AG20443 (cell line): ENCODE results near the gene SGPP2.

Experiments used
- DNase-seq: peaks from one replicate; pipeline ENCODE4 v3.0.0; 2012; ENCODE audit warnings: low spot score, mixed read lengths

The SGPP2 gene

GRCh38 chr2:222470802-222471468 lies 46.6 kb downstream of the SGPP2 start:
- DNase-seq, result no peak

DNA sequence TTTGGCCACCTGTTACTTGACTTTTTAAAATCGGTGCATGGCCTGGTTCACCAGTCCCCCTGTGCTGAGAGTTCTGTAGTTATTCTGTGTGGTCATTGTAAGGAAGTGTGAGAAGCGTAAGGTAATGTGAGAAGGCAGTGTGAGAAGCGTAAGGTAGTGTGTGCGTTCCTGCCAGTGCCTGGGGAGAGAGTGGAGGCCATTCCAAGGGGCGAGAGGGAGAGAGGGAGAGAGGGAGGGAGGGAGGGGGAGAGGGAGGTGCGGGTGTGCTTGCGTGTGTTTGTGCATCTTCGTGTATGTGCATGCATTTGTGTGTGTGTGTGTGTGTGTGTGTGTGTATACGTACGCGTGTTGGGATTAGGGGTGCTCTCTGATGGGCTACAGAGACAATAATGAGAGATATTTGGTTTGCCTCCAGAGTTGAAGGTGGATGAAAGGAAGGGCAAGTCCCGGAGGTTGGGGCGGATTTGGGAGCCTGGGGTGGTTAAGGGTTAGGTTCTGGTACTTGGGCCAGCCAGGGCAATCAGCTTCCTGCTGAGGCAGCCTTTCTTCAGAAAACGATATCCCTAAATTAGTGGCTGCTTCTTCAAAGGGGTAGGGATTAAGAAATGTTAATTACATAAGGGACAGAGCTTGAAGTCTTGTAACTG lies 53.7 kb downstream of the SGPP2 start:
- no peak for DNase-seq

- no peak for DNase-seq
Measured at GRCh38 chr2:222479859-222480258, 55.5 kb downstream of the SGPP2 start.

DNA sequence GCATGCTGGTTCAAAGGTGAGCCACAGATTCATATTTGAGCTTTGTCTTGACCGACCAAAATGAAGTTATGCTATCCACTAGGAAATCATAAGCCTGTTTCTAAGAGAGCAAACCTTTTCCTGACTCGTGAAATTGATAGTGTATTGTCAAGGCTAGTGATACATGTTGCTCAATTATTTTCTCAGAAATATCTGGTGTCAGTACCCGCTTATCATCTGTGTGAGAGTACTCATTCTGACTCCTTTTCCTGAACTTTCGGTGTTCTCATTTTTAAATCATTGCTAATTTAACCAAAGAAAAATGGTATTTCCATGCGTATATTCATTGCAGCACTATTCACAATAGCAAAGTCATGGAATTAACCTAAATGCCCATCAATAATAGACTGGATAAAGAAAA lies 56.2 kb downstream of the SGPP2 start:
- DNase-seq, result no peak

- DNase-seq, result no peak
Measured at GRCh38 chr2:222481941-222482340, 57.6 kb downstream of the SGPP2 start.

- DNase-seq, result no peak
Measured at GRCh38 chr2:222483513-222484039, 59.2 kb downstream of the SGPP2 start.

GRCh38 chr2:222485367-222486211 lies 61.2 kb downstream of the SGPP2 start:
- no peak for DNase-seq

GRCh38 chr2:222490131-222490530 lies 65.8 kb downstream of the SGPP2 start:
- DNase-seq, result no peak

DNA sequence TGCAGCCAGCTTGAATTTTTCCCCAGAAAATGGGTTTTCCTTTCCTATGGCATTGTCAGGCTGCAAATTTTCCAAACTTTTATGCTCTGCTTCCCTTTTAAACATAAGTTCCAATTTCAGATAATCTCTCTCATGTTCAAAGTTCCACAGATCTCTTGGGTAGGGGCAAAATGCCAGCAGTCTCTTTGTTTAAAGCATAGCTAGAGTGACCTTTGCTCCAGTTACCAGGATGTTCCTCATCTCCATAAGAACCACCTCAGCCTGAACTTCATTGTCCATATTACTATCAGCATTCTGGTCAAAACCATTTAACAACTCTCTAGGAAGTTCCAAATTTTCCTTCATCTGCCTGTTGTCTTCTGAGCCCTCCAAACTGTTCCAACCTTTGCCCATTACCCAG lies 68.3 kb downstream of the SGPP2 start:
- DNase-seq, result no peak

DNA sequence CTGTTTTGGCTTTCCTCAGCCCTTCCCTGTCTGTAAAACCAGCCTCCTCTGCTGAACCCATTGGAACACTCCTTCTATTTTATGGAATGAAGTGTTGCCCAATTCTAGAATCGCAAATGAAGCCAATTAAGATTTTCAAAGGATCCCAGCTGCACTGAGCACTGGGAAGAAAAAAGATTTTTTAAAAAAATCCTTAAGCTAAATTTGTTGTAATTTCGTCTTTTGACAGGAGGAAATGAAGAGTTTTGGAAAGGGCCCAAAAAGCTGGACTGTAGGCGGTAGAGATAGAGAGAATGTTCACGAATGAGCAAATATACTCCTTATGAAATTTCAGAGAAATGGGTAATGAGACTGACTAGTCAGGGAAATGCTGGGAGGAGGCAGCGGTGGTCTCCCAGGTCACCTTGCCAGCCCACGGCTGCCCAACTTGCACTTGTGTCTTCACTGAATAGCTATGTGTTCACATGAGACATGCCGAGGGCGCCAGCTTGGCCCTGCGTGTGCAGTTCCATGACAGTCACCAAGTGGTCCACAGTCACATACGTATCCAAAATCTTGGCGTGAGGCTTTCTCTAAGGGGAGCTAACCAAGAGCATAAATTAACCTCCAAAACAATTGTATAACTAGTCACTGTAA lies 69.9 kb downstream of the SGPP2 start:
- no peak for DNase-seq

DNA sequence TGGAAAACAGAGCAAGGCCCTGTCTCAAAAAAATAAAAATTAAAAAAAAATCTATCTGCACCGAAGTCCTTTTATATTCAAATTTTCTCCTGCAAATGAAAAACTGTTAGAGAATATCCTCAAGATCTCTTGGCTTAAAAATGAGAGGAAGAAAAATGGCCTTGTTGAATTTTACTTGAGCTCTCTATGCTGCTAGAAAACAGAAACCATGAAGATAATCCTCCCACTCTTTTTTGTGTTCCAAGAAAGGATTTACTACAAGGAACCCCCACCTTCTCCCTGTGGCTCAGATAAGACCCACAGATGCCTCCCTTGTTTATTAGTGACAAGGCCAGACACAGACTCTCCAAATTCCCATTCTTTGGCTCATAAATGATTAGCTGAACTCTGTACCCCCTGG lies 71.0 kb downstream of the SGPP2 start:
- DNase-seq, result no peak

DNA sequence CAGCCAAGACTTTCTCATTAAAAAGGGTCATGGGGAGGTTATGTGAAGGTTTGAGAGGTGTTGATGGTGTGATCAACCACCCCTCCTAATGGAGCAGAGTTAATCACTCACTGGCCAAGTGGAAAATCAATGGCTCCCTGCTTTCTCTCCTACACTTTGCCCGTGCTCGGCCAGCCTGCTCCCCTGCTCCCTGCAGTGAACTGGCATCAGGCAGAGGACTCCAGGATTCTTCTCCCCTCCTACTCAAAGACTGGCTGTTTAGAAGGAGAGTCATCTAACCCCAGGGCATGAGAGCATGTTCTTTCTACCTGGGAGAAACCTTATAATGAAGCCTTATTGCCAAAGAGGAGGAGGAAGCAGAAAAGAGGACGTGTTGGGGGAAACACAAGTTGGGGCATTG lies 74.9 kb downstream of the SGPP2 start:
- no peak for DNase-seq

GRCh38 chr2:222504191-222504590 lies 79.8 kb downstream of the SGPP2 start:
- no peak for DNase-seq

DNA sequence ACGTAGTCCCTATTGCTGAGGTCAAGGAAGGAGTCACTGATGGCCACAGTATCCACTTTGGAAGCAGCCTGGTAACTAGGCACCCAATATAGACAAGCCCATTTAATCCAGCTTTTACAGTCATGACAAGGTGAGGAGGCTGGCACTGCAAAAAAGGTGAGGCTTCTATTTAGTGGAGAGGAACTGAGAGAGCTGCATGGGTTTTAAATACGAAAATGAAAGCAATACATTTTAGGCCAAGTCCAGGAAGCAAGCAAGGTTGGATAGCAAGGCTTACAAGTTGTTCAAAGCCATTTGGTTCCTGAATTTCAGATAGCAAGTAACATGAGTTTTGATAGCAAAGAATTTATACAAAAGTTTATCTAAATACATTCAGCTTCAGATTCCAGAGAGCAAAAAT lies 80.4 kb downstream of the SGPP2 start:
- DNase-seq, result no peak

- DNase-seq, result no peak
Measured at GRCh38 chr2:222506230-222506935, 82.0 kb downstream of the SGPP2 start.

- no peak for DNase-seq
Measured at GRCh38 chr2:222514901-222515300, 90.6 kb downstream of the SGPP2 start.

GRCh38 chr2:222518570-222519381 lies 94.4 kb downstream of the SGPP2 start:
- peak; percentile 60 for DNase-seq

- DNase-seq, result no peak
Measured at GRCh38 chr2:222521099-222521498, 96.8 kb downstream of the SGPP2 start.

DNA sequence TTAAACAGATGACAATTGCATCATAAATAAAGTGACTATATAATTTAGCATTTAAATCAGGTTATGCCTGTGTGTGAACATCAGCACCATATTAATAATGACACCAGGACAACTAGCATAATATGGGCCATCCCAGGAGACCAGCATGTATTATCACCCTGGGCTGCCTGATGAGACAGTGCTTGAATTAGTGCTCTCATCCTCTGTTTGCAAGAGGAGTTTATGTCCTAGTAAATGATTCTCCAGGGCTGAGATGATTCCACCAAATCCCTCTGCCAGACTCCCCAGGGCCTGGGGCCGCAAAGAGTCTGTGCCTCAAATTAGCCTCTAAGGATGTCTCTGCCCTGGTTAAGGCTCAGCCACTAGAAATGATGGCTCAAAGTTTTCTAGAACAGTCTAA lies 97.7 kb downstream of the SGPP2 start:
- no peak for DNase-seq

- no peak for DNase-seq
Measured at GRCh38 chr2:222523783-222524544, 99.6 kb downstream of the SGPP2 start.
